Stimulated activated CD8-positive, alpha-beta memory T cell treated with anti-CD3 and anti-CD28 coated beads, Interleukin-12 subunit alpha, Interleukin-12 subunit beta, amount 100 ng/mL, for 1 hour (primary cell): Measurements from ENCODE around the gene ENPP3.
"Not testable (repeated sequence)": the region's sequence is repeated elsewhere in the genome, so short reads cannot be mapped to it uniquely, and the experiment has no call there.

Experiments
- DNase-seq: peaks from one replicate; pipeline ENCODE4 v3.0.0-alpha.2; 2020; ENCODE audit warnings: low read depth

ENPP3 gene

GRCh38 chr6:131736003-131736596 is 99.0 kb downstream of the ENPP3 start:
- DNase-seq, result no peak

GRCh38 chr6:131736811-131737210 is 99.7 kb downstream of the ENPP3 start:
- DNase-seq, result no peak

DNA sequence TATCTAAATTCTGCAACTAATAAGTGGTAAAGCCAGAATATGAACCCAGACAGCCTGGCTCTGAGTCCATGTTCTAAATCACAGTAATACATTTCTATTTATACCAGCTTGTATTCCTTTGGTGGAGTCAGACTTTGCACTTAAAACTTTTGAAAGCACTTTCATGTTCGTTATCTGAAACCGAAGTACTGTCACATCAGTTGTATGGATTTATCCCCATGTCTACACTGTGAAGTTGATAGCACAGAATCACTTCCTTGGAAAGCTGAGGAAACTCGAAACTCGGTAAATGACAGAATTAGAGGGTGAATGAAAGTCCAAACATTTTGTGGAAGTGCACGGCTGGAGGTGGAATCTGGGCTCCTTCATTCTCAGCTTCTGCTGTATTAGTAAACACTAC is 102.0 kb downstream of the ENPP3 start:
- DNase-seq, result no peak

- DNase-seq, result no peak
Observed at GRCh38 chr6:131740161-131740560, 103.1 kb downstream of the ENPP3 start.

GRCh38 chr6:131741688-131742393 is 104.7 kb downstream of the ENPP3 start:
- no peak for DNase-seq

- no peak for DNase-seq
Observed at GRCh38 chr6:131744432-131745287, 107.6 kb downstream of the ENPP3 start.

- DNase-seq, result no peak
Observed at GRCh38 chr6:131745476-131745875, 108.4 kb downstream of the ENPP3 start.

DNA sequence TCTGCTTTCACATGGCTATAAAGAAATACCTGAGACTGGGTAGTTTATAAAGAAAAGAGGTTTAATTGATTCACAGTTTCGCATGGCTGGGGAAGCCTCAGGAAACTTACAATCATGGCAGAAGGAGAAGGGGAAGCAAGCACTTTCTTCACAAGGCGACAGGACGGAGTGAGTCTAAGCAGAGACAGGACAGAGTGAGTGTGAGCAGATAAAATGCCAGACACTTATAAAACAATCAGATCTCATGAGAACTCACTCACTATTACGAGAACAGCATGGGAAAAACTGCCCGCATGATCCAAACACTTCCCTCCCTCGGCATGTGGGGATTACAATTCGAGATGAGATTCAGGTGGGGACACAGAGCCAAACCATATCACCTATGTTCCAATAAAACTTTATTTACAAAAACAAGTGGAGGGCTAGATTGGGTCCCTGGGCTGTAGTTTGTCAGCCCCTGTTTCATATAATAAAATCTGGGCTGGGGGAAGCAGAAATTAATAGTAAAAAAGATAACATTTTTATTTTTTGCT is 110.8 kb downstream of the ENPP3 start:
- DNase-seq, result no peak

GRCh38 chr6:131749023-131749422 is 111.9 kb downstream of the ENPP3 start:
- DNase-seq, result no peak

- DNase-seq, result not testable (repeated sequence)
Observed at GRCh38 chr6:131751012-131751715, 114.1 kb downstream of the ENPP3 start.

DNA sequence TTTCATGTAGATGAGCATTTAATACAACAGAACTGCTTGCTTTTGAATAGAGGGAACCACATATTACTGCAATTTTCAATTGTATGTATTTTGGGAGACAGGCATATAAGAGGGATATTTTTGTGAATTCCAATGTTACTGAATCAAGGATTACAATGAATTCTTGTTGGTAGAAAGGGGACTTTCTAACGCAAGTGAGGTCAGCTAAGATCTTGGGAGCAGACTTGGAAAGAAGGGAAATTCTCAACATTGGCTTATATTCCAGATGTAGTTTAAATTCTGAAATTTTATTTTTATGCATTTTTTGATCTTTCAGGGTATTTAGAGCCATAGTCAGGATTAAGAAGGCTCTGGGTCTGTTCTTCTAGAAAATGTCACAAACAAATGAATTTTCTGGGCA is 117.0 kb downstream of the ENPP3 start:
- no peak for DNase-seq

GRCh38 chr6:131754715-131755567 is 117.8 kb downstream of the ENPP3 start:
- DNase-seq, result no peak

DNA sequence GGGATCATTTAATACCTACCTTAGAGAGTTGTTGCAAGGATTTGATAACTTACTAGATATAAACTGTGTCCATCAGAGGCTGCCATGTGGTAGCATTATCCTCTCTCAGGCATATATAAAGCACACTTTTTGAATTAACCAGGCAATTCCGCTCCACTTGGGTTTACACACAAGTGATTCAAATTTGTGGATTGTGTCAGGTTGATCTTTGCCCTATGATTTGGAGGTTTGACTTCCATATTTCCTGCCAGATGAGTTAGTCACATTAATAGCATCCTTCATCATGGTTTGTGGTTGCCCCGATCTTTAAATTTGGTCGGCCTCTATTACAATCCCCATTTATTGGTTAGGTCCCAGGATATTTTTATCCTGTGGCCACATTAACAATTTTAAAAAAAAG is 118.5 kb downstream of the ENPP3 start:
- DNase-seq, result no peak

DNA sequence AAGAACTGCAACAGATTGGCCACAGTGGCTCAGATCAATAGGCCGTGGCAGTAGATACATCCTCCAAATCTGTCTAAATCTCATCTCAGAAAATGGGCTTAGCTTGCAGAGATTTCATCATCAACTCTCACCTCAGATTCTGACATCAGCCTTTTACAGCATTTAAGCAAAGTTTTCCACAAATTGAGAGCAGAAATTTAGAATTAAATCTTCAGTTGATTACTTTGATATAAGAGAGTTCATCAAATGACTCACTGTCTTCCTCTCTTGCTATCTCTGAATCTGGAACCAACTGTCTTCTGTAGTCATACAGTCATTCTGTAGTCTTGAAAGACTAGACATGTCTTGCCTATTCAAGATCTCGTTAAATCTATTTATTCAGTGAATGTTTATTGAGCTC is 118.9 kb downstream of the ENPP3 start:
- DNase-seq, result no peak

GRCh38 chr6:131758920-131759319 is 121.8 kb downstream of the ENPP3 start:
- DNase-seq, result no peak

GRCh38 chr6:131761060-131761761 is 124.1 kb downstream of the ENPP3 start:
- DNase-seq, result no peak

DNA sequence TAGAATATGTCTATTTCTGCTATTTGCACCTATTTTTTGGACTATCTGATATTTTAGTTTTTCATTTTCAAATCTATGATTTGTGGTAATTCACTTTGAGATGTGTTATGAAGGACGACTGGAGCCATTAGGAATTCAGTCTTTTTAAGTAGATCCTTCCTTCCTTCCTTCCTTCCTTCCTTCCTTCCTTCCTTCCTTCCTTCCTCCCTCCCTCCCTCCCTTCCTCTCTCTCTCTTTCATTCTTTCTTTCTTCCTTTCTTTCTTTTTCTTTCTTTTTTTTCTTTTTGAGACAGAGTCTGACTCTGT is 124.6 kb downstream of the ENPP3 start:
- no peak for DNase-seq

GRCh38 chr6:131762984-131763383 is 125.9 kb downstream of the ENPP3 start:
- no peak for DNase-seq

- no peak for DNase-seq
Observed at GRCh38 chr6:131763749-131764148, 126.6 kb downstream of the ENPP3 start.

DNA sequence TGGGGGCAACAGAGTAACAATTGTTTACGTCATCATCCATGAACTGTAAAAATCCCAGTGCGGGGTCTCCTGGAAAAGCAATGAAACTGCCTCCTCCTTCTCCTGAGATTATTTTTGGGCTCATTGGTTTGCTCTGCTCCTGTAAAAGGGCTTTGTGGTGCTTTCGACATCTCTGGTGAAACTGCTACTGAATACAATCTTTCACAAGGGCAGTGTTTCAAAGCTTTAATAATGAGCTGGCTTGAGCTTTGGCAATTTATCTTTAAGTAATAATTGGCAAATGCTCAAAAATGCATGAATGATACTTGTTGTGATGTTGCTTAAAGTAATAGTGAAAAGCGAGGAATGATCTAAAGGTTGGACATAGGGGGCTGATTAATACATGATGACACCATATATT is 127.2 kb downstream of the ENPP3 start:
- no peak for DNase-seq
